Fibroblast of lung (primary cell): ENCODE measurements around the gene DNMT3B.

Experiments
- EZH2 ChIP-seq: IDR thresholded peaks from 2 replicates; pipeline ENCODE4 v1.5.1; 2012; ENCODE audit warnings: low read length, control low read depth, mild to moderate bottlenecking; ENCODE audit errors: missing control alignments
- TF ChIP-seq, protein P1 (sequence below), 2 donors: IDR thresholded peaks in 1 of 2; conservative IDR thresholded peaks in 1 of 2; 1 replicate in 1 of 2; 2 replicates in 1 of 2; pipeline ENCODE4 v1.5.1; 2011 to 2012; ENCODE audit warnings: low read length in 2 of 2, control low read depth in 1 of 2, inconsistent platforms in 1 of 2, low read depth in 1 of 2, mild to moderate bottlenecking in 1 of 2

GRCh38 chr20:32790751-32791057 is 28.5 kb downstream of the DNMT3B start:
- TF ChIP-seq, protein P1, sequence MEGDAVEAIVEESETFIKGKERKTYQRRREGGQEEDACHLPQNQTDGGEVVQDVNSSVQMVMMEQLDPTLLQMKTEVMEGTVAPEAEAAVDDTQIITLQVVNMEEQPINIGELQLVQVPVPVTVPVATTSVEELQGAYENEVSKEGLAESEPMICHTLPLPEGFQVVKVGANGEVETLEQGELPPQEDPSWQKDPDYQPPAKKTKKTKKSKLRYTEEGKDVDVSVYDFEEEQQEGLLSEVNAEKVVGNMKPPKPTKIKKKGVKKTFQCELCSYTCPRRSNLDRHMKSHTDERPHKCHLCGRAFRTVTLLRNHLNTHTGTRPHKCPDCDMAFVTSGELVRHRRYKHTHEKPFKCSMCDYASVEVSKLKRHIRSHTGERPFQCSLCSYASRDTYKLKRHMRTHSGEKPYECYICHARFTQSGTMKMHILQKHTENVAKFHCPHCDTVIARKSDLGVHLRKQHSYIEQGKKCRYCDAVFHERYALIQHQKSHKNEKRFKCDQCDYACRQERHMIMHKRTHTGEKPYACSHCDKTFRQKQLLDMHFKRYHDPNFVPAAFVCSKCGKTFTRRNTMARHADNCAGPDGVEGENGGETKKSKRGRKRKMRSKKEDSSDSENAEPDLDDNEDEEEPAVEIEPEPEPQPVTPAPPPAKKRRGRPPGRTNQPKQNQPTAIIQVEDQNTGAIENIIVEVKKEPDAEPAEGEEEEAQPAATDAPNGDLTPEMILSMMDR (conservative IDR thresholded peaks at IDR 0.05 in 1 of 2, IDR thresholded peaks at IDR 0.05 in 1 of 2; ENCODE audit: low read depth in 1 of 2, low read length in 2 of 2): no peak
- no peak for TF ChIP-seq EZH2
